K562 (cell line): Measurements from ENCODE around the gene ANKRD44.

ENCODE experiments used
- ATF6 ChIP-seq: sonication (generic); formaldehyde crosslinking; IDR thresholded peaks from 2 replicates; pipeline ENCODE4 v1.4.0; 2020; ENCODE audit warnings: mild to moderate bottlenecking, missing genetic modification reagents
- CTCF ChIP-seq, 3 experiments: IDR thresholded peaks in 2 of 3; conservative IDR thresholded peaks in 1 of 3; 2 replicates each; pipeline ENCODE4 v1.5.1; 2011 to 2012; ENCODE audit warnings: low read length in 3 of 3, mild to moderate bottlenecking in 3 of 3, control low read depth in 2 of 3, improper control_type of control experiment in 1 of 3, inconsistent platforms in 1 of 3, low read depth in 1 of 3, mixed read lengths in 1 of 3, moderate library complexity in 1 of 3; ENCODE audit not compliant: insufficient read depth in 2 of 3
- ELF1 ChIP-seq: fragments of 200-800 bp; sonication (Bioruptor generic); IDR thresholded peaks from 2 replicates; pipeline ENCODE4 v1.6.1; 2016; ENCODE audit warnings: missing genetic modification characterization, missing compliant biosample characterization
- EZH2 ChIP-seq: IDR thresholded peaks from 2 replicates; pipeline ENCODE4 v1.6.1; 2012; ENCODE audit warnings: low read depth, mild to moderate bottlenecking, inconsistent platforms, low read length, borderline replicate concordance
- HDAC6 ChIP-seq: IDR thresholded peaks from 2 replicates; pipeline ENCODE4 v1.6.1; 2012; ENCODE audit warnings: low read depth, mild to moderate bottlenecking, control low read depth, inconsistent platforms, low read length, moderate library complexity
- MYNN ChIP-seq, 2 experiments: sonication (generic); formaldehyde crosslinking in 1 of 2; IDR thresholded peaks; 2 replicates each; pipeline versions ENCODE4 v1.5.0 to v1.6.1; 2016 to 2020; ENCODE audit warnings: antibody characterized with exemption in 1 of 2, missing genetic modification reagents in 1 of 2
- NR2C2 ChIP-seq, 2 experiments: fragments of 200-800 bp in 1 of 2; sonication (Bioruptor generic) in 1 of 2; sonication (generic) in 1 of 2; formaldehyde crosslinking in 1 of 2; IDR thresholded peaks; 2 replicates each; pipeline versions ENCODE4 v1.6.1 to v1.8.0; 2016 to 2022; ENCODE audit warnings: mild to moderate bottlenecking in 1 of 2, missing compliant biosample characterization in 1 of 2, missing genetic modification characterization in 1 of 2, missing genetic modification reagents in 1 of 2
- PHB2 ChIP-seq: fragments of 450-650 bp; IDR thresholded peaks from 2 replicates; pipeline ENCODE4 v1.6.1; 2017; ENCODE audit warnings: low read depth
- ZBTB17 ChIP-seq: fragments of 450-650 bp; formaldehyde crosslinking; IDR thresholded peaks from 2 replicates; pipeline ENCODE4 v1.4.0; 2020; ENCODE audit warnings: mild to moderate bottlenecking
- ZSCAN32 ChIP-seq: fragments of 450-650 bp; formaldehyde crosslinking; IDR thresholded peaks from 2 replicates; pipeline ENCODE4 v1.4.0; 2020; ENCODE audit warnings: mild to moderate bottlenecking, moderate library complexity

DNA sequence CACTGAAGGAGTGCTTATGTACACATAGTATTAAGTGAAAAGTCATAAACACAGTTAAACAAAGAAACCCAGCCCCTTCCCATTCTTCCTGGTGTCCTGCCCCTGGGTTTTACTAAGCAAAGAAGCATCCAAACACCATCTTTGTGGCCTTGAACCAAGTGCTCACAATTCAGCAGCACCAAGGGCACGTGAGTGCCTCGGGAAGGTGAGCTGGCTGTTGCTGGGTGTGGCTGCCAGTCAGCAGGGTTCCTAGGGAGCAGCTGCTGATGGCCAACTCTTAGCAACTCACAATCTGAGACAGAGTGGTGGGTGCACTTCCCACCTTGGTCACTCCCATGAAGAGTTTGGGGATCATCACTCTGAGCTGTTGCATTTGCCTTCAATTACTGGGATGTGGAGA lies 286.4 kb downstream of the ANKRD44 start:
- no peak for TF ChIP-seq NR2C2 (CRISPR knock-in tag; IDR thresholded peaks at IDR 0.05)
- TF ChIP-seq NR2C2 (tag; IDR thresholded peaks at IDR 0.05), result no peak
- TF ChIP-seq CTCF (IDR thresholded peaks at IDR 0.05 in 2 of 3, conservative IDR thresholded peaks at IDR 0.05 in 1 of 3; ENCODE audit: insufficient read depth in 2 of 3, low read depth in 1 of 3, low read length in 3 of 3), result no peak
- no peak for TF ChIP-seq HDAC6
- TF ChIP-seq ZSCAN32 (CRISPR knock-in tag), result no peak
- no peak for TF ChIP-seq ZBTB17 (CRISPR knock-in tag)
- TF ChIP-seq PHB2, result no peak
- TF ChIP-seq MYNN (IDR thresholded peaks at IDR 0.05), result no peak
- no peak for TF ChIP-seq MYNN (CRISPR knock-in tag; IDR thresholded peaks at IDR 0.05)
- no peak for TF ChIP-seq EZH2
- TF ChIP-seq ATF6, result no peak
- TF ChIP-seq ELF1 (tag), result no peak
